Thyroid gland (tissue), 4 donors: ENCODE results near the gene WDR93.

Experiments used
- CTCF ChIP-seq, 6 experiments: fragments of 200-600 bp in 3 of 6; fragments of 450-650 bp in 3 of 6; sonication (generic) in 3 of 6; IDR thresholded peaks; one replicate each; pipeline ENCODE4 v1.5.1; 2016 to 2019; ENCODE audit warnings: antibody characterized with exemption in 6 of 6, mild to moderate bottlenecking in 2 of 6, inconsistent platforms in 1 of 6, moderate library complexity in 1 of 6
- POLR2A ChIP-seq, 2 donors: fragments of 450-650 bp; IDR thresholded peaks; one replicate each; pipeline ENCODE4 v1.6.1; 2017; ENCODE audit warnings: antibody characterized with exemption in 2 of 2, mild to moderate bottlenecking in 2 of 2, moderate library complexity in 1 of 2

DNA sequence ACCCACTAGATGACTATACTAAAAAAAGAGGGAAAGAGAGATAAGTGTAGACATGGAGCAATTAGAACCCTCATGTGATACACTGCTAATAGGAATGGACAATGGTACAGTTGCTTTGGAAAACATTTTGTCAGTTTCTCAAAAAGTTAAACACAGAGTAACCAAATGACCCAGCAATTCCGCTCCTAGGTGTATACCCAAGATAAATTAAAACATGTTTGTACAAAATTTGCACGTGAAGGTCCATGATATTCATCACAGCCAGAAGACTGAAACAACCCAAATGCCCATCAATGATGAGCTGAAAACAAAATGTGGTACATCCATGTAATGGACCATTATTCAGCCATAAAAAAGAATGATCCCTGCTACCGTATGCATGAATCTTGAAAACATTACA, 97.3 kb downstream of the WDR93 start:
- no peak for TF ChIP-seq POLR2A (IDR thresholded peaks at IDR 0.05)
- TF ChIP-seq CTCF (IDR thresholded peaks at IDR 0.05), result no peak
